ENCODE data around the gene EDAR.
A peak's percentile ranks its signal among the peaks of the same experiment; 100 is the strongest.

Gene EDAR

GRCh38 chr2:108965540-108966289, 23.3 kb downstream of the EDAR start:
- DNase-seq, result peak; percentile 44

- no peak for DNase-seq
These were observed 26.0 kb downstream of the EDAR start for GRCh38 chr2:108963057-108963456.

DNA sequence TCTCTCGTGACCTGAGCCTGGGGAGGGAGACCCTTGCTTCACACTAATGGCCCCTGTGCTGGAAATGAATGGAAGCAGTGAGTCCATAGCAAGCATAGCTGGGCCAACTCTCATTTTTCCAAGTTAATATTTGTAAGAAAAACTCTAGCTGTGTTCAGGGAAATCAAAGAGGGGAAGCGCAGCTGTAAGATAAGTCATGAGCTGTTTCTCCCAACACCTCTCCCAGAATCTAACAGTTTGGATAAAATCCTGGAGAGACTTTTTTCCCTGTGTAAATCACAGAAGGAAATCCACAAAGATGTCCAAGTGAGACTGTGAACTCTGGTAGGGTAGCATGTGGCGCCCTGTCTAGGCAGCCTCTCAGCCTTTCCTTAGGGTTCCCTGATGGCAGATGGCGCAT, 27.2 kb downstream of the EDAR start:
- no peak for DNase-seq

DNA sequence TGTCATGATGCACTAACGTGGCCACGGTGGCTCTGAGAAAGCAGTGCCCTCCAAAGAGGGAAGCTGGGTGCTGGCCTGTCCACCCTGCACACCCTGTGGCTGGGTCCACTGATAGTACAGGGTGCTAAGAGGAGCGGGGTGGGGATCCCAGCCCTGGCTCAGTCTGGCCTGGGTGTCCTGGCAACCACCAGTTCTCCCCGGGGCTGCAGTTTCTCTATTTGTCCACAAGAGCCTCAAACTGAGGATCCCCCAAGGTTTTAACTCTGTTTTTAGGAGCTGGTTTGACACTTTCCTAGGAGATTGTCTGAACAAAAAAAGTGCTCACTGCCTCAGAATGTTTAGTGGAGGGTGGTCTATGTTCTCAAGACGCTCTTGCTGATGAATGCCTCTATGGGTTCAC, 29.0 kb downstream of the EDAR start:
- DNase-seq, result no peak

DNA sequence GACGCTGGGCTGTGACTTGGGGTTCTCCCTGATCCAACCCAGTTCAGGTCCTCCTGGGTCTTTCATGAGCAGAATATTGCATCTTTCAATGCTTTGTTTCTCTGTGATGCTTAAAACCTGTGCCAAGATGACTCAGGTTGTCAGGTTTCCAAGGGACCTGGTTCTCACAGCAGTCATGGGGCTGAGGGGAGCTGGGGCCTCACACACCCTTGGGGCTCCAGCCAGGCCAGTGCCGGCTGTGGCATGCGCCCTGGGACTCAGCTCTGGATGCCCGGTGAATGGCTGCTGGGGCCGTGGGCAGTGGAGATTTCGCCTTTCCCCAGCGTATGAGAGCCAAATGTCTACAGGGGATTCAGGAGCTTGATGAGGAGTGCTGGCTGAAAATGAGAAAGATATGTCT, 29.6 kb downstream of the EDAR start:
- DNase-seq, result no peak

DNA sequence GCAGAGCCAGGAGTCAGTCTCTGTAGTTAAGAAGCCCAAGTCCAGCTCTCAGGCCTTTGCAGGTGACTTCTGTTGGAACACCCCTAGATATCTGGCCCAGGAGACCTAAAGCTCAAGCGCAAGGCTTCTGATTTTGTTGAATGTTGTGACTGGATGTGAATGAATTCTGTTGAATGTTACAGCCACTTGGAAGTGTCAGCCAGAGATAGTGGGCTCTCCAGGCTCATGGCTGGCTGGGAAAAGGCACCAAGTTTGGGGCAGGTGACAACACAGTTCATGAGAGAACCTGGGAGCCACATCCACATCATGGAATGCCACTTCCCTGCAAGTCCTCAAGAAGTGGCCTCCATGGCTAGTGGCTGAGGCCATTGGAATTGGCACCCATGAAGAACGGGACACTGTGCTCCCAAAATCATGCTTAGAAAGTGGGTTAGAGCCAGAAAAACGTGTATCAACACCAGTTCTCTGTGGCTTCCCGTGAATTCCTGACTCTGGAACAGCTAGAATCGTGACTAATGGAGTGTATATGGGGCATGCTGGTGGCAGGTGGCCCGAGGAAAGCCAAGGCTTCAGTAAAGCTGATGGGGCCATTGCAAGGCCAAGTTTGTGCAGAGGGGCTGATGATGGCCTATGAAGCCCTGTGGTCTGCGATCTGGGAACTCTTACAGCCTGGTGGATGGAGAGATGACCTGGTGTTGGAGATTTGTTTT, 30.2 kb downstream of the EDAR start:
- no peak for DNase-seq

- DNase-seq, result no peak
These were observed 31.0 kb downstream of the EDAR start for GRCh38 chr2:108958002-108958401.

DNA sequence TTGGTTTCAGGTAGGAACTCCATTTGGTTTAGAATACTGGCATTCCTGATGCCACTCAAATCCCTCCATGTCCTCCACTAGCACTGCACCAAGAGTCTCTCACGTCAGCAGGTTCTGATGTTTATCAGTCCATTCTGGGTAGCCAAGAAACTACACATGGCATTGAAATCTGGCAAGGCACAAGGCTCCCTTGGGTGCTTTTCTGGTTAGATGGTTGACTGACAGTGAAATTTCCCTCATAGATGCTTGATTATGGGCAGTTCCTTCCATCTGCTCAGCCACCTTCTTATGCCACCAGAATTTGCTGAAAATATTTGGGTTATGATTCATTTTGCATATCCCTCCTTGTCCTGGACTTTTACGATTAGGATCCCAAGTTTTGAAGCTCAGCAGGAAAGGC, 32.6 kb downstream of the EDAR start:
- DNase-seq, result no peak

- no peak for DNase-seq
These were observed 38.5 kb downstream of the EDAR start for GRCh38 chr2:108950369-108951135.

DNA sequence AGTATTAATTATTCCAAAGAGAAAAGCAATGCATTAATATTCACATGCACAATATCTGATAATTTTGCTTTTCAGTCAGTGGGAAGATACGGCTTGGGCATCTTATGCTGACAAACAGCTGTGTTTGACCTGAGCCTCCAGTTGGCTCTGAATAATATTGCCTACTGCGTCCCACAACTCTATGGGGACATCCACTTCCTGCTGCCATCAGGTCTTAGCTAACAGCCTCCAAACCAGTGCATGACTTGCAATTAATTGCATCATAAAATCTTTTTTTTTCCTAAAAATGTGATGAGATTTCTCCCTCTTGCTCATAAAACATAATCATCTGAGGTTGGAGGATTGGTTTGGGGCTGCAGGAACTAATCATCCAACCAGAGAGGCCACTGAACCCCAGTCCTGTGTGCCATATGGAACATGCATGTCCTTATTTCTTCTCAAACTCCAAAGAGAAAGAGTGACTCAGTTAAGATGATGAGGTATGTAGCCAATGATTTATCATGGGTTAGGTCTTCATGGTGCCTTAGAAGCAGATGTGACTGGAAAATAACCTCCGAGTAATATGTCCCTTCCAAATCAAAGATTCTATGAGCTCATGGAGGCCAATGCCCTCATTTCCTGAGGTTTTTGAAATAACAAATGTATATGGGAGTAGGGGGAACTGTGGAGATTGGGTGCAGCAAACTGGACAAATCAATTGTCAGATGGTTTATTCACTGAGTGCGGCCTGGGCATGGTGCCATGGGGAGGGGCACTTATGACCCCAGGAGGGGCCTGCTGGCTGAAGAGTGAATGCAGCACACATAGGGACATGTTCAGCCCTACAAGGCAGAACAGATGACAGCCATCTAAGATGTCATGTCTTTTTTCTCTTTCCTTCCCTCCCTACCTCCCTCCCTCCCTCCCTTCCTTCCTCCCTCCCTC, 39.4 kb downstream of the EDAR start:
- DNase-seq, result no peak

DNA sequence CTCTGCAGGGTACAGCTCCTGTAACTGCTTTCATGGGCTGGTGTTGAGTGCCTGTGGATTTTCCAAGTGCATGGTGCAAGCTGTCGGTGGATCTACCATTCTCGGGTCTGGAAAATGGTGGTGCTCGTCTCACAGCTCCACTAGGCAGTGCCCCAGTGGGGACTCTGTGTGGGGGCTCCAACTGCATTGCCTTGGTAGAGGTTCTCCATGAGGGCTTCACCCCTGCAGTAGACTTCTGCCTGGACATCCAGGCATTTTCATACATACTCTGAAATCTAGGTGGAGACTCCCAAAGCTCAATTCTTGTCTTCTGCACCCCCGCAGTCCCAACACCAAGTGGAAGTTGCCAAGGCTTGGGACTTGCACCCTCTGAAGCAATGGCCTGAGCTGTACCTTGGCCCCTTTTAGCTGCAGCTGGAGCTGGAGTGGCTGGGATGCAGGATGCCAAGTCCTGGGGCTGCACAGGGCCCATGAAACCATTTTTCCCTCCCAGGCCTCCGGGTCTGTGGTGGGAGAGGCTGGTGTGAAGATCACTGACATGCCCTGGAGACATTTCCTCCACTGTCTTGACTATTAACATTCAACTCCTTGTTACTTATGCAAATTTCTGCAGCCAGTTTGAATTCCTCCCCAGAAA, 41.6 kb downstream of the EDAR start:
- no peak for DNase-seq

DNA sequence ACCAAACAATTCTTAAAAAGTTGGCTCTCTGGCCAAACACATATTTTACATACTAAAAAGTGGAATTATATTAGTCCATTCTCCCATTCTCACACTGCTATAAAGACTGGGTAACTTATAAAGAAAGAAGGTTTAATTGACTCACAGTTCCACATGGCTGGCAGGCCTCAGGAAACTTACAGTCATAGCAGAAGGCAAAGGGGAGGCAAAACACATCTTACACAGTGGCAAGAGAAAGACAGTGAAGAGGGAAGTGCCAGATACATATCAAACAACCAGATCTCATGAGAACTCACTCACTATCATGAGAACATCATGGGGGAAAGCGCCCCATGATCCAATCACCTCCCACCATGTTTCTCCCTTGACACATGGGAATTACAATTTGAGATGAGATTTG, 42.6 kb downstream of the EDAR start:
- no peak for DNase-seq

GRCh38 chr2:108945969-108946368, 43.1 kb downstream of the EDAR start:
- DNase-seq, result no peak

- no peak for DNase-seq
These were observed 44.3 kb downstream of the EDAR start for GRCh38 chr2:108944601-108945331.

- DNase-seq, result no peak
These were observed 45.3 kb downstream of the EDAR start for GRCh38 chr2:108943751-108944150.

DNA sequence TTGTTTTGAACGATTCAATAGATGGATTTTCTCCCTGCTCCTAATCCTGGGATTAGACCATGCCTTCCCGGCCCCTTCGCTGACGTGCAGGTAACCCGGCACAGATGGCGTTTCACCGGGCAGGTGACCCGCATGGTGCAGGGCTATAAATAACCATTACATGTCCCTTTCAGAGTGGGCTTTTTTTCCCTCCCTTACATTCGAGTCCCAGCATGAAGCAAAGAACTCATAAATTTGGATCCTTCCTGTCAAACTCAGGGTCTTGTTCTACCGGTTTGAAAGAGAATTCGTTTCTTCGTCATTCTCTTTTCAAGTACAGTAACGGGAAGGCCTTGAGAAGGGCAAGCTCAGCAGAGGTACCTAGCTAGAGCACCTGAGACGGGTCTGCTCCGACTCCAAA, 46.1 kb downstream of the EDAR start:
- no peak for DNase-seq

DNA sequence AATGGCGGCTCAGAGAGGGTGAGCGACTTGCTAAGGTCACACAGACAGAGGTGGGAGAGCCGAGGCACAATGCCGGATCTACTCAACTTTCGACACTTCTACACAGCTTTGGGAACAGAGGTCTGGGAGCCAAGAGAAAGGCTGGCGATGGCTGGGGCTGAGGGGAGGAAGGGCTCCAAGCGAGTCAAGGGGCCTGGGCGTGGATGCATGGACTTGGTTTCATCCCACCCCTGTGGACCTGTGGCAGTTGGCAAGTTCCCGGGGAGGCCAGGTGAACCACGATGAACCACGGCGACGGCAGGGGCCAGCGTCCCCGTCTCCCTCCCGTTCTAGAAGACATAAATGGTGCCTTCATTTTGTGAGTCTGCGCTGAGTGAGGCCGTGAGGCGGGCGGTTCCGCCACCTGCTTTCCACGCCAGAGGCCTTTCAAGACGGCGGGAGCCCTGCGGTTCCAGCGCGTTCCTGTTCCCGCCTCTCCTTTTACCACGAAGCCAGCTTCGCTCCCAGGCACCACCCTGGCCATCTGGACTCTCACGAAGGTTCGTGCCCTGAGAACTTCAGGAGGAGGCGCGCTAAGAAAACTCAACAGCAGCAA, 46.7 kb downstream of the EDAR start:
- DNase-seq, result no peak

DNA sequence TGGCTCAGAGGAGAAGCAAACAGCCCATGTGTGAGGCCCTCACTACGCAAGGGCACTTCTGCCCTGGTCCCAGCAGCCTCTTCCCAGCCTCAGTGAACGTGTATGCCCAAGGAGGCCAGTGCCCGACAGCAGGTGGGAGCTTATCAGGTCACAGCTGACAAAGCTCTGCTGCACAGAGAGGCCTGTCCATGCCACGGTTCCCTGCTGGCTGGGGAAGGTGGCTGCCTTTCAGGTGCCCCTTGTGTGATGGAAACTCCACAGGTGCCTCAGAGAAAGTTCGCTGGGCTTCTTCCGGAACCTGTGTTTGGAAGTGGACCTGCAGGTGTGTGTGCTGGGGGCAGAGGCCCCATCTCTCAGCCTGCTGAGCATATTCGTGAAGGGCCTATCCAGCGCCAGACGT, 47.3 kb downstream of the EDAR start:
- no peak for DNase-seq

DNA sequence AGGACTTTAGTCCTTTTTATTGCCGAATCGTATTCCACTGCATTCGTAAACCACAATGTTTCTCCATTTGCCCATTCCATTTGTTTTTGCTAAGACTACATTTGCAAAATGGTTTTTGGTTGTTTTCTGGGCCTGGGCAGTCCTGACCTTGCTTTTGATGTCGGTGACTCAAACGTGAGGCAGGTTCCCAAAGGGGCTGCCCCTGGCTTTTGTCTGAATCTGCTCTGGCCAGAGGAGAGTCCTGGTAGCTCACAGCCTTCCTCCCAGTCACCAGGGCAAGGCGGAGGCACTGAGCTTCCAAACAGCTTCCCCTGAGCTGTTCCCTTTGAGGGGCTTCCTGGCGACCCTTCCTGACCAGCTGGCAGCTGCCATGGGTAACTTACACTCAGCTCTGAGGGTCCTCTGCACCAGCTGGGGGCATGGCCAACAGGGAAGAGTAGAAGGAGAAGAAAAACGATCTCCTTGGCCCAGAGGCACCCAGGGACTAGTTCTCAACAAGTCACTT, 47.8 kb downstream of the EDAR start:
- no peak for DNase-seq

GRCh38 chr2:108940156-108940555, 48.9 kb downstream of the EDAR start:
- DNase-seq, result no peak

All from activated naive CD4-positive, alpha-beta T cell treated with anti-CD3 and anti-CD28 coated beads, Interleukin-2, amount 50 U/mL, for 16 hours (primary cell).